Activated naive CD8-positive, alpha-beta T cell treated with anti-CD3 and anti-CD28 coated beads for 36 hours (primary cell): ENCODE measurements around the gene CEACAM1. TPM values are rescaled to one million over a fixed set of nuclear protein-coding genes. Genes with fewer than 3 reads are reported as not detected.
A peak's percentile ranks its signal among the peaks of the same experiment; 100 is the strongest.

Source experiments
- DNase-seq: peaks from one replicate; pipeline ENCODE4 v3.0.0; 2021
- H3K27ac Mint-ChIP-seq: one replicate; pipeline ENCODE4 v1.8.0; 2022; ENCODE audit warnings: mild to moderate bottlenecking, moderate library complexity, mixed read lengths
- H3K27me3 Mint-ChIP-seq: one replicate; pipeline ENCODE4 v1.8.0; 2022; ENCODE audit warnings: mild to moderate bottlenecking, mixed read lengths
- H3K36me3 Mint-ChIP-seq: one replicate; pipeline ENCODE4 v1.8.0; 2021; ENCODE audit warnings: mild to moderate bottlenecking, mixed read lengths
- H3K4me1 Mint-ChIP-seq: one replicate; pipeline ENCODE4 v1.8.0; 2021; ENCODE audit warnings: mixed read lengths
- H3K4me3 Mint-ChIP-seq: one replicate; pipeline ENCODE4 v1.8.0; 2022; ENCODE audit warnings: mild to moderate bottlenecking, moderate library complexity, mixed read lengths
- H3K9me3 Mint-ChIP-seq: one replicate; pipeline ENCODE4 v1.8.0; 2022; ENCODE audit warnings: mixed read lengths
- total RNA-seq, 2 experiments: library from RNA; stranded (reverse); gene quantifications; one replicate each; pipeline ENCODE4 v1.2.3, GENCODE V29; 2021

The CEACAM1 gene
- total RNA-seq, 2 experiments from 2014 or later: 3.3 to 3.5 TPM

DNA sequence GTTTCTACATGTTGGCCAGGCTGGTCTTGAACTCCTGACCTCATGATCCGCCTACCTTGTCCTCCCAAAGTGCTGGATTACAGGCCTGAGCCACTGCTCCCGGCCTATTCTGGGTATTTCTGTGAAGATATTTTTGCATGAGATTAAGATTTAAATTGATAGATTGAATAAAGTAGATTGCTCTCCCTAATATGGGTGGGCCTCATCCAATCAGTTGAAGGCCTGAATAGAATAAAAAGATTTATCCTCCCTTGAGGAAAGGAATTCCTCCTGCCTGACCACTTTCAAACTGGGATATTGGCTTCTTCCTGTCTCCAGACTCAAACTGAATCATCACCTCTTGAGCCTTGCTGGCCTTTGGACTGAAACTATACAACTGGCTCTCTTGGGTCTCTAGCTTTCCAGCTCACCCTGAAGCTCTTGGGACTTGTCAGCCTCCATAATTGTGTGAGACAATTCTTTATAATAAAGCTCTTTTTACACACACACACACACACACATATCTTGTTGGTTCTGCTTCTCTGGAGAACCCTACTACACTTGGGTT is 49.4 kb downstream of the CEACAM1 start:
- peak overlapping the region; percentile 7 for H3K27ac Mint-ChIP-seq
- H3K4me1 Mint-ChIP-seq: peaks cover 5% of the 10 kb centered on the region
- no peaks in the 10 kb centered on the region for H3K27me3 Mint-ChIP-seq
- peaks cover 2% of the 10 kb centered on the region for H3K36me3 Mint-ChIP-seq
- no peaks in the 10 kb centered on the region for H3K9me3 Mint-ChIP-seq
- H3K4me3 Mint-ChIP-seq: no peak overlapping the region
- no peak for DNase-seq

DNA sequence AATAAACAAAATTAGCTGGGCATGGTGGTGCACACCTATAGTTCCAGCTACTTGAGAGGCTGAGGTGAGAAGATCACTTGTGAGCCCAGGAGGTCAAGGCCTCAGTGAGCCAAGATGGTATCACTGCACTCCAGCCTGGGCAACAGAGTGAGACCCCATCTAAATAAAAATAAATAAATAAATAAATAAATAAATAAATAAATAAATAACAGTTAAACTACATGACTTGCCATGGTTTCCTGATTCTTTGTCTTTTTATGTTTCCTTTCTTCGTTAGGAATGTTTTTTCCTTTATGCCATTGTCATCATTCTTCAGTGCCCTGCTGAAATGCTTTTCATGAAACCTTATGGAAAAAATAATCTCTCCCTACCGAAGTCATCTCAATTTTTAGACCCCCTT is 50.3 kb downstream of the CEACAM1 start:
- Mint-ChIP-seq H3K4me3 (no peak overlapping the region), H3K9me3 (no peaks in the 10 kb centered on the region), H3K27me3 (no peaks in the 10 kb centered on the region), H3K36me3 (peaks cover 2% of the 10 kb centered on the region), H3K27ac (no peak overlapping the region), H3K4me1 (peaks cover 5% of the 10 kb centered on the region)
- DNase-seq: no peak

DNA sequence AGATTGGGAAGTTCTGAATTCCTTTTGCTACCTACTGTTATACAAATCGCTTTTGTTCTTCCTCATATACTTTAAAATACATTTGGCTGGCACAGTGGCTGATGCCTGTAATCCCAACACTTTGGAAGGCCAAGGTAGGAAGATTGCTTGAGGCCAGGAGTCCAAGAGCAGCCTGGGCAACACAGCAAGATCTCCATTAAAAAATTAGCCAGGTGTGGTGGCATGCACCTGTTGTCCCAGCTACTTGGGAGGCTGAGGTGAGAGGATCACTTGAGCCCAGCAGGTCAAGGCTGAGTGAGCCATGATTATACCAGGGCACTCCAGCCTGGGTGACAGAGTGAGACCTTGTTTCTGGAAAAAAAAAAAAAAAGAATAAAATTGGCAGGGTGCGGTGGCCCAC is 51.2 kb downstream of the CEACAM1 start:
- H3K4me1 Mint-ChIP-seq: peaks cover 5% of the 10 kb centered on the region

DNA sequence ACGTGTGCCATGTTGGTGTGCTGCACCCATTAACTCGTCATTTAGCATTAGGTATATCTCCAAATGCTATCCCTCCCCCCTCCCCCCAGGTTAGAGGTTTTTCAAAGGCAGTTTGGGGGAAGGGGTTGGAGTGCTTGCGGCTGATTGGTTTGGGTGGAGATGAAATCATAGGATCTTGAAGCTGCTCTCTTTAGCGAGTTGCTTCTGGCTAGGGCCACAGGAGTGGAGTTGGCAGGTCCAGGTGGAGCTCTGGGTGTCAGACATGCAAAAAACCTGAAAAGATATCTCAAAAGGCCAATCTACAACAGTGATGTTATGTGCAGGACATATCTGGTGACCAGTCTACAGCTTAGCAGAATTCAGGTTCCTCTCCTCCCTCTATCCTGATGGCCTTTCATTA is 52.9 kb downstream of the CEACAM1 start:
- no peaks in the 10 kb centered on the region for H3K27me3 Mint-ChIP-seq

More for the DNA sequence above, 51.2 kb downstream of the CEACAM1 start:
- DNase-seq: no peak
- Mint-ChIP-seq H3K9me3 (no peaks in the 10 kb centered on the region), H3K27ac (no peak overlapping the region), H3K36me3 (peaks cover 2% of the 10 kb centered on the region), H3K27me3 (no peaks in the 10 kb centered on the region), H3K4me3 (no peak overlapping the region)

DNA sequence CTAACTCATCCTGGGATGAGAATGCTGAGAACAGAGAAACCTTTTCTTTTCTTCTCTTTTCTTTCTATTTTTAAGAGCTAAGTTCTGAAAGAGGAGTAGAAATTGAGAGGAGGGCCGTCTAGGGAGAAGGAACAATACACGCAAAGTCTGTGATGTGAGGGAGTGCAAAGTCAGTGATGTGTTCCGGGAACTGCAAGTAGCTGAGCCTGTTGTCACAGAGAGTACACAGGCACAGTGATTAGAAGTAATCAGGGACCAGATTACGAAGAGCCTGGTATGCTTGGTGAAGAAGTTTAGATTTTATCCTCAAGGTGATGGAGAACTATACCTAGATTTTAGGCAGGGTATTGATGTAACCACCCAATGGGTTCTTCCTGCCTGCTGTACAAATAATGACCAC is 53.5 kb downstream of the CEACAM1 start:
- H3K36me3 Mint-ChIP-seq: peaks cover 2% of the 10 kb centered on the region
- DNase-seq: no peak
- no peaks in the 10 kb centered on the region for H3K9me3 Mint-ChIP-seq
- H3K4me1 Mint-ChIP-seq: peaks cover 3% of the 10 kb centered on the region
- H3K27ac Mint-ChIP-seq: no peak overlapping the region
- no peaks in the 10 kb centered on the region for H3K27me3 Mint-ChIP-seq
- H3K4me3 Mint-ChIP-seq: no peak overlapping the region

More for the DNA sequence above, 52.9 kb downstream of the CEACAM1 start:
- Mint-ChIP-seq H3K9me3 (no peaks in the 10 kb centered on the region), H3K4me3 (no peak overlapping the region), H3K27ac (no peak overlapping the region), H3K4me1 (no peaks in the 10 kb centered on the region), H3K36me3 (peaks cover 2% of the 10 kb centered on the region)
- no peak for DNase-seq

DNA sequence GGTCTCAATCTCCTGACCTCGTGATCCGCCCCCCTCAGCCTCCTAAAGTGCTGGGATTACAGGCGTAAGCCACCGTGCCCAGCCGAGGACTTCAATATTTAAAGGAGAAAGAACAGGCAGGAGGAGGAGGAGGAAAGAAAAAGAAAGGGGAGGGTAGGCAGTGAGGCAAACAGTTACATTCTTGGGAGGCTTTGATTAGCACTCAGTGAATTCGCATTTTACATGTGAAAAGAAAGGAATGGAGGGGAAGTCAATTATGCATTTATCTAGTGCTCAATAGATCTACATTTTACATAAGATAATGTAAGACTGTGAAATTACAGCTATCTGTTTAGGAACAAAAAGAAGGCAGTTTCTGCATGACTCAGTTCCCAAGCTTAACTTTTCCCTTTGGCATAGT is 54.6 kb downstream of the CEACAM1 start:
- no peak overlapping the region for H3K27ac Mint-ChIP-seq
- H3K36me3 Mint-ChIP-seq: no peaks in the 10 kb centered on the region
- H3K4me1 Mint-ChIP-seq: peaks cover 9% of the 10 kb centered on the region
- no peak for DNase-seq
- H3K27me3 Mint-ChIP-seq: no peaks in the 10 kb centered on the region
- H3K4me3 Mint-ChIP-seq: no peak overlapping the region
- H3K9me3 Mint-ChIP-seq: no peaks in the 10 kb centered on the region

DNA sequence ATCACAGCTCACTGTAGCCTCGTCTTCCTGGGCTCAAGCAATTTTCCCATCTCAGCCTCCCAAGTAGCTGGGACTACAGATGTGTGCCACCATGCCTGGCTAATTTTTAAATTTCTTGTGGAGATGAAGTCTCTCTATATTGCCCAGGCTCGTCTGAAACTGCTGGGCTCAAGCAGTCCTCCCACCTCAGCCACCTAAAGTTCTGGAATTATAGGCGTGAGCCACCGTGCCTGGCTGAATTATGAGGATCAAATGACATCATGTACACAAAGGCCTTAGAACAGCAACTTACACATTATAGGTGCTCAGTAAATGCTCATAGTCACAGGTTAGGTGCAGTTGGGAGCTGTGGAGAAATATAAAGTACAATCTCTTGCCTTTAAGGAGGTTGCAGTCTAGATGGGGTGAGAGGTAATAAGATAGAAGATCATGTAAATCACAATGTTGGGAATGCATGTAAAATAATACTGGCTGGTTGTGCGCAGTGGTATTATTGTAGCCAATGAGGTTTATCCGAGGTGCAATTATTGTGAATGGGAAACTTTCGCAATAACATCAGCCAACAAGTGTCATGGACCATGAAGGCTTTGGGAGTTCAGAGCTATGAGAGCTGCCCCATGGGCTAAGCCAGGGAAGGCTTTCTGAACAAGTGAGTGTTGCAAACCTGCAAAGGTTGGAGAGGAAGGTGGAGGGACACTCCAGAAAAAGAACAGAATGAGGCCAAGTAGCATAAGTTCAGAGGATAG is 55.7 kb downstream of the CEACAM1 start:
- no peaks in the 10 kb centered on the region for H3K9me3 Mint-ChIP-seq
- no peak overlapping the region for H3K4me3 Mint-ChIP-seq
- no peaks in the 10 kb centered on the region for H3K36me3 Mint-ChIP-seq
- no peak overlapping the region for H3K27ac Mint-ChIP-seq
- DNase-seq: no peak
- peaks cover 5% of the 10 kb centered on the region for H3K27me3 Mint-ChIP-seq
- H3K4me1 Mint-ChIP-seq: peaks cover 16% of the 10 kb centered on the region

DNA sequence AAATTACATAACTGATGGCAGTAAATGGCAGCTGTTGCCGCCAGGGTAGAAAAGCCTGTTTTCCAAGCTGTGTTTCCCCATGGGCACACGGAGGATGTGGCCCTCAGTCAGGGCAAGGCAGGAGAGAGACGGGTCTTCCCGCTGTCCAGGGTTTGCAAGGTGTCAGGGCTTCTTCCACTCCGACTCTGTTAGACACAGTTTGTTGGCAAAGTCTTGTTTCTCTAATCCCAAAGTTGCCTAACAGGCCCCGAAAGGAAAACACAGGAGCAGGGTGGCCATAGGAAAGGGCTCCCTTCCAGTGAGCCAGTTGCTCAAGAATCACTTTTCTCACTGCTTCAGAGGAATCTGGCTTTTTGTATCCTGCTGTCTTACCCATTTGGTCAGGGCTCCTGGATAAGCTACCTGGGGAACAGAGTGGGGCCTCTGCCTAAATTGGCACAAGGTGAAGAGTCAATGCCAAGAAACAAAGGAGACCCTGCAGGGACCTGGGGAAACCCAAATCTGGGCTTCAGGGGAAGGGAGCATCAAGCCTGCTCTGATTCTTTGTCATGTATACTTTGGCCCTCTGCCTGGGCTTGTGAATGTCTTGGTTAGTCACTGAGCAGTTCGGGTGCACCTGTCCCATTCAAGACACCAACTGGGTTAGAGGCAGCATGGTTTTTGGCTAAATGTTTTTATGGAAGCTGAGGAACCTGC is 56.6 kb downstream of the CEACAM1 start:
- DNase-seq: no peak
- Mint-ChIP-seq H3K9me3 (no peaks in the 10 kb centered on the region), H3K4me1 (peaks cover 25% of the 10 kb centered on the region), H3K4me3 (no peak overlapping the region), H3K36me3 (no peaks in the 10 kb centered on the region), H3K27me3 (peaks cover 5% of the 10 kb centered on the region), H3K27ac (no peak overlapping the region)

DNA sequence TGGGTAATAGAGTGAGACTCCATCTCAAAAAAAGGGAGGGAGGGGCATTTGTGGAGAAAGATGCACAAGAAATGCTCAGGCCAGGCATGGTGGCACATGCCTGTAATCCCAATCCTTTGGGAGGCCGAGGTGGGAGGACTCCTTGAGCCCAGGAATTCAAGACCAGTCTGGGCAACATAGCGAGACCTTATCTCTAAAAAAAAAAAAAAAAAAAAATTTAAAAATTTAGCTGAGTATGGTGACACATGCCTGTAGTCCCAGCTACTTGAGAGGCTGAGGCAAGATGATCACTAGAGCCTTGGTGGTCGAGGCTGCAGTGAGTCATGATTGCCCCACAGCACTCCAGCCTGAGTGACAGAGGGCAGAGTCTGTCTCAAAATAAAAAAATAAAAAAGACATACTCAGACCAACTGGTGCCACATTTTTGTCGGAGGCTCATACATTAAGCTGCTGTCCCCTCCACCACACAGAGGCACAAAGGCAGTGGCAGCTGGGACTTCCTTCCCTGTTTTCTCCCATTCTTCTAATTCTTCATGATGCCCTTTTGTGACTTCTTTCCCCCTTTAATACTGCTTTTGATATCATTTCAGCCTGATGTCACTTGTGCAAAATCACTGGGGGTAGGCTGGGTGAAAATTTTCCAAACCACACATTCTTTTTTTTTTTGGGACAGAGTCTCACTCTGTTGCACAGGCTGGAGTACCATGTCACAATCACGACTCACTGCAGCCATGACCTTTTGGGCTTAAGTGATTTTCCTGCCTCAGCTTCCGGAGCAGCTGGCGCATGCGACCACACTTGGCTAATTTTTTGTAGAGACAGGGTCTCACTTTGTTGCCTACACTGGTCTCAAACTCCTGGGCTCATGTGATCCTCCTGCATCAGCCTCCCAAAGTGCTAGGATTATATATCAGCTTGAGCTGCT is 58.7 kb downstream of the CEACAM1 start:
- Mint-ChIP-seq H3K4me3 (no peak overlapping the region), H3K27me3 (peaks cover 8% of the 10 kb centered on the region), H3K9me3 (no peaks in the 10 kb centered on the region), H3K27ac (peak overlapping the region; percentile 83), H3K36me3 (no peaks in the 10 kb centered on the region), H3K4me1 (peaks cover 34% of the 10 kb centered on the region)
- DNase-seq: peak; percentile 49

DNA sequence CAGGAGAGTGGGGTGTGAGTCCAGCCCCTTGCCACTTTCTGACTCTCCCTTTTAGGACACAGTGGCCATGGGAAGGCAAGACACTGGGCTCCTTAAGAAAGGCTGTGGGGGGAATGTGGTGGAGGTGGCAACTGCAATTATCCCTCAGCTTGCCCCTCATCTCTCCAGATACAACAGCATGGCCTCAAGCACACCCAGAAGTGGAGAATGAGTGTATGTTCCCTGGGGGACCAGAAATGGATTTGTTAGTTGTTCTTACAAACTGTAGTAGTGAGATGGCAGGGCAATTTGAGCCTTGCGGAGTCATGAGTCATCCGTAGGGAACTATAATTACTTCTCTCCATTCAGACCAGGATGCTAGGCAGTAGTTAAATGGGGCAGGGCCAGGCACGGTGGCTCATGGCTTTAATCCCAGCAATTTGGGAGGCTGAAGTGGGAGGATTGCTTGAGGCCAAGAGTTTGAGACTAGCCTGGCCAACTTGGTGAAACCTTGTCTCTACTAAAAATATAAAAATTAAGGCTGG is 59.9 kb downstream of the CEACAM1 start:
- H3K4me3 Mint-ChIP-seq: no peak overlapping the region
- peaks cover 8% of the 10 kb centered on the region for H3K27me3 Mint-ChIP-seq
- no peaks in the 10 kb centered on the region for H3K36me3 Mint-ChIP-seq
- H3K9me3 Mint-ChIP-seq: no peaks in the 10 kb centered on the region
- DNase-seq: no peak
- peaks cover 34% of the 10 kb centered on the region for H3K4me1 Mint-ChIP-seq
- no peak overlapping the region for H3K27ac Mint-ChIP-seq

DNA sequence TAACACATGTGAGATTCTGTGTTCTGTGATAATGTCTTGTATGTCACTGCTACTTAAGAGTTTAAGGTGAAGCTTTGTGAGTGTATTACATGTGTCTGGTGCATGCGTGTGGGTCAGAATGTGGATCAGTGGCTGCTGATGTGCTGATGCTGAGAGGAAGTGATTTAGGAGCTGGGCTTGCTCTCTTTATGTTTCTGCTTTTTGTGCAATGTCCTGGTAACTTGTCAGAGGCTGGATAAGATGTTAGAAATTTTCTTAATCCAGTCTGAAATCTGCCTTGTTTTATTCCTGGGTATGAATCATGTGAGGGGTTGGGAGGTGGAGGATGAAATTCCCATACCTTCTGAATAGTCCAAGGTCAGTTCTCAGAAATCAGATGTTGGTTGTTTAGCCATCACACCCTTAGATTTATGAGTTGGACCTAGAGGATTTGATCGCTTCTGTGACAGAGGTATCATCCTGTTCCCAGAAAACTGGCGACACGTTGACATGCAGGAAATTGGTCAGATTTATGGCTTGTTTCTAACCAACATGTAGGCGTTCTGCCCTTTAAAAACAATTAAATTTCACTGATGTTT is 61.0 kb downstream of the CEACAM1 start:
- H3K36me3 Mint-ChIP-seq: no peaks in the 10 kb centered on the region
- H3K4me1 Mint-ChIP-seq: peaks cover 34% of the 10 kb centered on the region
- peaks cover 8% of the 10 kb centered on the region for H3K27me3 Mint-ChIP-seq
- no peak overlapping the region for H3K4me3 Mint-ChIP-seq
- peak overlapping the region; percentile 52 for H3K27ac Mint-ChIP-seq
- no peak for DNase-seq
- no peaks in the 10 kb centered on the region for H3K9me3 Mint-ChIP-seq

DNA sequence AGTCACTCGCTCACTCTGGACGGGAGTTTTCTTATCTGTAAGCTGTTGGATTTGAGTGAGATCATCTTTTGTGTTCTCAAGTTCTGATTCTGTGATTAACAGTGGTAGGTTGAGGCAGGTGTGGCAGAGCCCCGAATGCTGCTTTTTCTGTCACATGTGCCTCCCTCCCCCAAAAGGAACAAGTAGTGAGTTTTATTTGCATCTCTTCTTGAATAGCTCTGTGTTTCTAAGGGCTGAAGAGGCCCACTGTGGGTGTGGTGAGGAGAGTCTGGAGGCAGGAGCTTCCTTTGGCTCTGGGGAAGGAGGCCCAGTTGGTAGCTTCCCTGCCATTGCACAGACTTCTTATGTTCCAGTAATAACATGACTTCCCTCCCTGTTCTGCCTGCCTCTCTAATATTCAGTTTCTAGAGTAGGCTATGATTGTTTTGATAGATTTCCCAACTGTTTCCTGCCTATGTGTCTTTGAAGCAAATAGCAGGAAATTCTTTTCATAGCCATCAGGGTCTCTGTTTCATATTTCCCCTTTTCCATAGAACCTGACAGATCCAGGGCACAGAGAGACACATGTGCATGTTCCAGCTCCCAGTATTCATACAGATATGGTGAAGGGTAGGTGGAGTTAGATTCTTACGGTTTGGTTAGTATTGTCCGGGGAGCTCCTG is 61.6 kb downstream of the CEACAM1 start:
- H3K27me3 Mint-ChIP-seq: peaks cover 8% of the 10 kb centered on the region
- DNase-seq: no peak
- no peak overlapping the region for H3K4me3 Mint-ChIP-seq
- H3K36me3 Mint-ChIP-seq: no peaks in the 10 kb centered on the region
- H3K27ac Mint-ChIP-seq: peak overlapping the region; percentile 52
- peaks cover 34% of the 10 kb centered on the region for H3K4me1 Mint-ChIP-seq
- H3K9me3 Mint-ChIP-seq: no peaks in the 10 kb centered on the region

DNA sequence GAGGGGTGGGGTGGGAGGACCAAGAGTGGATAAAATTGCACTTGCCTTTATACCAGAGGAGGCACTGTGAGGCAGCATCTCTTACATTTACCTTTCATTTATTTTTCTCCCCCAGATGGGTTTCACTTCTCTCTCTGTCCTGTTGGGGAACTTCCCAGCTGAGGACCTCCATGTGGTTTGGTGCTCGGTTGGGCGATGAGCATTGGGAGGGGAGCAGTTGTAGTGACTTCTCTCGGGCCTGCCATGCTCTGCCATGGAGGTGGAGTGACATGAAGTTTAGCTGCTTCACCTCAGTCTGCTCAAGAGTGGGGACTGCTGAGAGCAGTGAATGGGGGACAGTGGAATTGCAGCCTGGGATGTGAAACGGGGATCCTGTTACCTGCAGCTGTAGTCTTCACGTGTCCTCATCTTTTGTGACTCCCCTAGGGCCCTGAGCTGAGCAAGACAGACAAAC is 62.4 kb downstream of the CEACAM1 start:
- Mint-ChIP-seq H3K36me3 (no peaks in the 10 kb centered on the region), H3K4me3 (no peak overlapping the region), H3K4me1 (peaks cover 34% of the 10 kb centered on the region), H3K27me3 (peaks cover 8% of the 10 kb centered on the region), H3K27ac (no peak overlapping the region), H3K9me3 (no peaks in the 10 kb centered on the region)
- DNase-seq: no peak
